GM12864 (cell line): ENCODE measurements around the gene ITGB8.

Experiments used
- DNase-seq: peaks from one replicate; pipeline ENCODE4 v3.0.0-alpha.2; 2011; ENCODE audit warnings: low read depth
- H3K4me3 ChIP-seq: 2 replicates; pipeline ENCODE4 v1.5.1; 2011; ENCODE audit warnings: mild to moderate bottlenecking, low read depth, low read length, control low read depth
- TF ChIP-seq, protein P1 (sequence below): IDR thresholded peaks from 2 replicates; pipeline ENCODE4 v1.5.1; 2011; ENCODE audit warnings: low read depth, mild to moderate bottlenecking, moderate library complexity, low read length, control low read depth, inconsistent platforms; ENCODE audit errors: missing control alignments

Gene ITGB8

DNA sequence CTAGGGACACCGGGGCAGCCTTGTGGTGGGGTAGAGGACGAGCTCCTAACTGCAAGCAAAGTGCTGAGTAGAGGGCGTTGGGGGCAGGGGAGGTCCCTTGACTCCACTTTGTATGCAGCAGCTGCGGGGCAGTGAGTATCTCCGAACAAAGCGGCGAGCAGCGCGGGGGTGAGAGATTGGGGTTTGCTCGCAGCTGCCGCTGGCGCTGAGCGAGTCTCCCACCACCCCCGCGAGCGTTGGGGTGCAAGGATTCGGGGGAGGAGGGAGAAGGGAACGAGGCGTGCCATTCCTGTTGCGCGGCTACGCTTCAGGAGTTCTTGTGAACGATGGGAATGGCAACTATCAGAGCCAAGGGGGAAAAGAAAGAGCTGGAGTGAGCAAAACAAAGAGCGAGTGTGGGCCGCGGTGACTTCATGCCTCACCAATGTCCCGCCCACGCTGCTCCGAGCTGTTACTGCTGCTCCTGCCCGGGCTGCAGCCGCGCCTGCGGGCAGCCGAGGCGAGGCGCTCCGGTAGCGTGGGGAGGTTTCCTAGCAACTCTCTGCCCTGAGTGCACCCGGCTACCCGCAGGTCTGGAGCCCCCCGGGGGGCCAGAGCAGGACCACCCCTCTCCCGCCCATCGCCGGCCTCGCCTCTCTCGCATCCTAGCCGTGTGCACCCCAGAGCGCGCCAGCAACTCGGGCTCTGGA lies at the start of gene ITGB8:
Gene ITGB8, plus strand, starts transcription at position 662 of the 689 bp plus-strand sequence. CDS start 907 bp downstream, outside the sequence.
- TF ChIP-seq, protein P1, sequence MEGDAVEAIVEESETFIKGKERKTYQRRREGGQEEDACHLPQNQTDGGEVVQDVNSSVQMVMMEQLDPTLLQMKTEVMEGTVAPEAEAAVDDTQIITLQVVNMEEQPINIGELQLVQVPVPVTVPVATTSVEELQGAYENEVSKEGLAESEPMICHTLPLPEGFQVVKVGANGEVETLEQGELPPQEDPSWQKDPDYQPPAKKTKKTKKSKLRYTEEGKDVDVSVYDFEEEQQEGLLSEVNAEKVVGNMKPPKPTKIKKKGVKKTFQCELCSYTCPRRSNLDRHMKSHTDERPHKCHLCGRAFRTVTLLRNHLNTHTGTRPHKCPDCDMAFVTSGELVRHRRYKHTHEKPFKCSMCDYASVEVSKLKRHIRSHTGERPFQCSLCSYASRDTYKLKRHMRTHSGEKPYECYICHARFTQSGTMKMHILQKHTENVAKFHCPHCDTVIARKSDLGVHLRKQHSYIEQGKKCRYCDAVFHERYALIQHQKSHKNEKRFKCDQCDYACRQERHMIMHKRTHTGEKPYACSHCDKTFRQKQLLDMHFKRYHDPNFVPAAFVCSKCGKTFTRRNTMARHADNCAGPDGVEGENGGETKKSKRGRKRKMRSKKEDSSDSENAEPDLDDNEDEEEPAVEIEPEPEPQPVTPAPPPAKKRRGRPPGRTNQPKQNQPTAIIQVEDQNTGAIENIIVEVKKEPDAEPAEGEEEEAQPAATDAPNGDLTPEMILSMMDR: no peak
- H3K4me3 ChIP-seq: peak within 1 kb of the TSS; percentile 73
- peak; percentile 73 for DNase-seq

- TF ChIP-seq, protein P1: no peak
- no peak overlapping the region for H3K4me3 ChIP-seq
- DNase-seq: no peak
Measured at GRCh38 chr7:20282959-20283358, 47.7 kb upstream of the ITGB8 start.

GRCh38 chr7:20283385-20283784 lies 47.3 kb upstream of the ITGB8 start:
- H3K4me3 ChIP-seq: no peak overlapping the region
- DNase-seq: no peak
- TF ChIP-seq, protein P1: no peak

DNA sequence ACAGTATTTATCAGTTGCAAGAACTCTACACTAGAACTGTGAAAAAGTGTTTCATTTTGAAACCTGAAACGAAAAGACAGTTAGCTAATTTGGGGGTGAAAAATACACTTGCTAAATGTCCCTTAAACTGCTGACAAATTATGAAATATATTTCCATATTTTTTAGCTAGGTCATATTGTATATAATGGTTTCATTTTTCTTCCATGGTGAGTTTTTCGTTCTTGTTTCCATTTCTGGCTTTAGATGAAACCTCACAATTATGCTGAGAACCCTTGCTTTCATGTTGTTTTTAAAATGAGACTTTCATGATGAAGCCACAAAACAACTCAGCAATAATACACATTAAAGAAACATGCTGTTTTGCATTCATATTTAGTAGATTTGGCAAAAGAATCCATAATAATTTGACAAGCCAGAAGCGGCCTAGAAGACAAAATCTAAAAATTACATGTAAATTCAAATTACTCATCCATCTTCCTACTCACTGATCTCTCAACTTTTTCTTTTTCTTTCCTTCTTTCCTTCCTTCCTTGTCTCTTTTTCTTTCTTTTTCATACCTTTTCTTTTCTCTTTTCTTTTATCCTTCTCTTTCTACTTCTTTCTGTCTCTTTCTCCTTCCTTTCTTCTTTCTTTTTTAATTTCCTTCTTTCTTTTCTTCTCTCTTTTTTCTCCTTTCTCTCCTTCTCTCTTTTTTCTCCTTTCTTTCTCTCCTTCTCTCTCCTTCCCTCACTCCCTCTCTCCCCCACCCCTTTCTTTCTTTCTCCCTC lies 46.5 kb upstream of the ITGB8 start:
- TF ChIP-seq, protein P1: no peak
- no peak overlapping the region for H3K4me3 ChIP-seq
- DNase-seq: no peak

DNA sequence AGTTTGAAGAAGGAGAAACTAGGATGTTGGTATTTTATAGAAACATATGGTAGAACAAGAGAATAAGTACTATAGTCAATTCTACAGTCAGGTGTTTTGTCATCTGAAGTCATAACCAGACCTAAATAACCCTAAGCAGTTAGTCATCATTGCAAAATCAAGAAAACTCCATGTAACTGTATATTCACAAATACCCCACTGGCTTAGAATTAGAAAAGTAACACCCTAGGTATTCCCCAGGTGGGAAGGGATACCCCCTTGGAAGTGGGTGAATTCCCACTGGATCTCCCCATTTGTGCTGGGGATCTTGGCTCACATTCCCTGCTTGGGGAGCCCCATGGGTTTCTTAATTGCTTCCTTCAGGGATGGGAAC lies 45.9 kb upstream of the ITGB8 start:
- no peak for DNase-seq
- H3K4me3 ChIP-seq: no peak overlapping the region
- TF ChIP-seq, protein P1: no peak

- TF ChIP-seq, protein P1: no peak
- no peak for DNase-seq
- H3K4me3 ChIP-seq: no peak overlapping the region
Measured at GRCh38 chr7:20287317-20287716, 43.4 kb upstream of the ITGB8 start.
